Measurements from ENCODE around the gene NAA35. TPM values are rescaled to one million over a fixed set of nuclear protein-coding genes. Genes with fewer than 3 reads are reported as not detected.

Gene NAA35
- total RNA-seq, 1 donor from 2014 or later = 16.4 TPM

DNA sequence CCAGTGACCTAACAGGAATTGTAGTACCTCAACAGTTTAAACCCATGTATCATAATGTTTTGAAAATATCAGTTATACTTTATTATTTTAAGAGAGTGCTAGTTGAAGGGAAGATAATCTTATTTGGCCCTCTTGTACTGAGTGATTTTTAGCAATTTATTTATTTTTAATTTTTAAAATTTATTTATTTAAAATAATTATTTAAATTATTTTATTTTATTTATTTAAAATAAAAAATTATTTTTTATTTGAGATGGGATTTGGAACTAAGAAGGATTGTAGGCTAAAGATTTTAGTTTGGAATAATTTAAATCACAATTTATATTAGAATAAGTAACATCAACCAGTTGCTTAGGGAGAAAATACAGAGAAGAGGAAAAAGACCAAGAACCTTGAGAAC is 54.2 kb downstream of the NAA35 start:
- ATAC-seq (no peak), DNase-seq (ENCODE audit: missing footprints) (no peak)
- intact Hi-C loops (cut with DNase I) = no loop called here

DNA sequence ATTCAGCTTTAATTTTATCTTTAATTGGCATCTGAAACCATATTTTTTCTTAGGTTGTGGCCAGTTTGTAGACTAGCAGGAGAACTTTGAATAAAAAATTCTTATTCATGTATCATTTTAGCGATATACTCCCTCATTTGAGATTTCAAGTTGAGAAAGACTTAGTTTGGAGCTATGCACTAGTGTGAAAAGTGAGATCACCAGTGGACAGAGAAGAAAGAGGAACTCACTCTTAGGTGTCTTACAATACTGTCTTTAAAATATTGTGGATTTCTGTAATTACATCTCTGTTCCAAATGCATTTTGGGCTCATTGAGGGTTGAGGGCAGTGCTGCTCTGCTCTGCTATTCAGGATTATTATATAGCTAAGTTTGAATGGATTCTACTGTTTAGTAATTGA is 54.7 kb downstream of the NAA35 start:
- ATAC-seq (no peak), DNase-seq (ENCODE audit: missing footprints) (no peak)
- intact Hi-C loops (cut with DNase I) = no loop called here

DNA sequence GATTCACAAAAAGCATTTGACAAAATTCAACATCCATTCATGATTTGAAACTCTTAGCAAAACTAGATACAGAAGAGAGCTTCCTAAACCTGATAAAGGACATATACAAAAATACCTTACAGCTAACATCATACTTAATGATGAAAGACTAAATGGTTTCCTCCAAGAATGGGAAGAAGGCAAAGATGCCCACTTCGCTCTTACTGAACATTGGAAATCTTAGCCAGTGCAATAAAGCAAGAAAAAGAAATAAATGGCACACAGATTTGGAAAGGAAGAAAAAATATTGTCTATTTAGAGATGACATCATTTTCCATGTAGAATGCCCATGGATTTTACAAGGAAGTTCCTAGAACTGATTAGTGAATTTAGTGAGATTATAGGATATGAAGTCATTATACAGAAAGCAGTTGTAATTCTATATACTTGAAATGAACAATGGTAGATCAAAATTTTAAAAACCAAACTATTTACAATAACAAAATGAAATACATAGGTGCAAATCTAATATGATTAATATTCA is 64.4 kb downstream of the NAA35 start:
- DNase-seq (ENCODE audit: missing footprints) (no peak), ATAC-seq (no peak)
- intact Hi-C loops (cut with DNase I) = no loop called here

DNA sequence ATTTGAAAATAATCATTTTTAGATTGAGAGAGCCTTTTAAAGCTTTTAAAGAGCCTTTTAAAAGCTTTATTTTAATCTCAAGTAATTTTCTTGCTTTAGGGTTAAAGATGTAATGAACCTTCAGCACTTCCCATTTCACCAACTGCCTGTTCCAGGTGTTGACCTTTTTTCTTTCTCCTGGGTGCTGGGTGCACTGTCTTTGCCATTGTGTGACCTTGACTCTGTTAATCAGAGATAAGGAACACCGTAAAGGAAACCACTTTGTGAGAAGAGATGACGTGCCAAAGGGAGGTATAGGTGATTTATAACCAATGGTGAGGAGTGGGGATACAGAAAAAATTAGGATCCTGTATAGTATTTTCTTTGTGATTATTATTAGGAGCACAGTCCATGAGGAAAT is 68.2 kb downstream of the NAA35 start:
- ATAC-seq = no peak
- DNase-seq (ENCODE audit: missing footprints) = no peak
- intact Hi-C loops (cut with DNase I) = no loop called here

DNA sequence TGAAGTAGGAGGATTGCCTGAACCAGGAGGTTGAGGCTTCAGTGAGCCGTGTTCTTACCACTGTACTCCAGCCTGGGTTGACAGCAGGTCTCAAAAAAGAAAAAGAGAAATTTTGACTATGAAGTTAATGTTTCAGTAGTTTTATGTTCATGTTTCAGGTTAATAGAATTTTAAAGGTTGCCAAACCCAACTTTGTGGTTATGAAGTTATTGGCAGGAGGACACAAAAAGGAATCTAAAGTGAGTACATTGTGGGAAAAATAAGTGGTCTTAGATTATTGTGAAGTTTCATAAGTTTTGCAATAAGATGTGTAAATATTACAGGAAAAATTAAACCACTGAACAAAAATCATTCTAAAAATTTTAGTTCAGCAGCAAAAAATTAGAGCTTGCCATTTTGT is 79.8 kb downstream of the NAA35 start:
- no peak for DNase-seq (ENCODE audit: missing footprints)
- intact Hi-C loops (cut with DNase I) = no loop called here
- no peak for ATAC-seq

DNA sequence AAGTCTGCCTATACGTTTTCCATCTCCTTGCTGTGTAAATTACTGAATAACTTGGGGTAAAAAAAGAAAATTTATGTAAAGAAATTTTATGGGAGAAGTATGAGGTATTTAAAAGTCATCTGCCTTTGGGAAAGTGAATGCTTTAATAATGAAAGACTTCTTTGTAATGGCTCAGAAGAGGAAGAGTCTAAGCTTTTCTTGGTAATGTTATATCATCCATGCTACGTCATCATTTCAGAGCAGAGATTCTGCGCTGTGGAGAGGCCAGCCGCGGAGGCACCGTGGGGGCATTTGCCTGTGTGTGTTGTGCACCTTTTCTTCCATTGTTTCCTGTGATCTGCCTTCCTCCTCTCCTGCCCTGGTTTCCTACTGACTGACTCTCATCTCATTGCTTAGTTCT is 80.2 kb downstream of the NAA35 start:
- intact Hi-C loops (cut with DNase I) = no loop called here
- ATAC-seq = no peak
- no peak for DNase-seq (ENCODE audit: missing footprints)

DNA sequence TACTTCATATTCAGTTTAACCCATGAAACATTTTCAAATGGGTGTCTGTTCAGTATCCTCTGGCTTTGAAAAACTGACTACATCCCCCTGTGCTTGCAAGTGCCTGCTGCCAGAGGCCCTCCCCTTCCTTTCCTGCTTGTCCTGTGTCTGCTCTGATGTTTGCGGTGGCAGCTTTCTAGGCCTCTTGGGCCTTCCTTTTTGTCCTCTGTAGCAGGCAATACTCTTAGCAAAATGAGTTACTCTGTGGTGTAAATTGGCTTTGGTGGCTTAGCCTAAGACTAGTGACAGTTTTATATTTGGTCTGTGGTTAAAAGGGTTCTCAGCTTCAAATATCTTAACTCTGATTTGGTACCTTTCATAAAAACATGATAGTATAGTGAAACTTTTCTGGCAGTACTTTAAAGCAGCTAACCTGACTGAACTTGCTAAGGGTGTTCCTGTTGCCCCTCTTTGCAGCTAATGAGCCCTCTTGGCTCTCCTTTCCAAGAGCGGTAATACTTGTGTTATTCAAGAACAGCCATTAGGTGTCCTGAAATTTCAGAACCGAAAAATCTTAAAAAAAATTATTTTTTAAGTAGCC is 81.8 kb downstream of the NAA35 start:
- ATAC-seq (no peak), DNase-seq (ENCODE audit: missing footprints) (no peak)
- intact Hi-C loops (cut with DNase I) = no loop called here

DNA sequence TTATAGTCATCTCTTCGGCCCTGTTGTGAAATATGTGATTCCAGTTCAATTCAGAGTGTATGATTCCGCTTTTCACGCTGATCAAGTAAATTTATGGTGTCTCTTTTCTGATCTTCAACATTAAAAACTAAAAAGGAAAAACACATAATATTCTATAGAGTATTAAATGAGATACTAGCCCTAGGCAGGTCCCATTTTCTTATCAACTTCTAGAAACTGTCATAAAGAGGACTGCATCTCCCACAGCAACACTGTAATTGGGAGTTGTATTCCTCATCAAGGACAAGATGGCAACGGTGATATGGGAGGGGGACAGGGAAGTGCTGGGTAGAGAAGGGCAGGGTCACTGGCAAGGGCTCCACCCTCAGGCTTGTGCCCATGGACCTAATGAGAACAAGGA is 86.8 kb downstream of the NAA35 start:
- DNase-seq (ENCODE audit: missing footprints) = no peak
- no peak for ATAC-seq
- intact Hi-C loops (cut with DNase I) = no loop called here

DNA sequence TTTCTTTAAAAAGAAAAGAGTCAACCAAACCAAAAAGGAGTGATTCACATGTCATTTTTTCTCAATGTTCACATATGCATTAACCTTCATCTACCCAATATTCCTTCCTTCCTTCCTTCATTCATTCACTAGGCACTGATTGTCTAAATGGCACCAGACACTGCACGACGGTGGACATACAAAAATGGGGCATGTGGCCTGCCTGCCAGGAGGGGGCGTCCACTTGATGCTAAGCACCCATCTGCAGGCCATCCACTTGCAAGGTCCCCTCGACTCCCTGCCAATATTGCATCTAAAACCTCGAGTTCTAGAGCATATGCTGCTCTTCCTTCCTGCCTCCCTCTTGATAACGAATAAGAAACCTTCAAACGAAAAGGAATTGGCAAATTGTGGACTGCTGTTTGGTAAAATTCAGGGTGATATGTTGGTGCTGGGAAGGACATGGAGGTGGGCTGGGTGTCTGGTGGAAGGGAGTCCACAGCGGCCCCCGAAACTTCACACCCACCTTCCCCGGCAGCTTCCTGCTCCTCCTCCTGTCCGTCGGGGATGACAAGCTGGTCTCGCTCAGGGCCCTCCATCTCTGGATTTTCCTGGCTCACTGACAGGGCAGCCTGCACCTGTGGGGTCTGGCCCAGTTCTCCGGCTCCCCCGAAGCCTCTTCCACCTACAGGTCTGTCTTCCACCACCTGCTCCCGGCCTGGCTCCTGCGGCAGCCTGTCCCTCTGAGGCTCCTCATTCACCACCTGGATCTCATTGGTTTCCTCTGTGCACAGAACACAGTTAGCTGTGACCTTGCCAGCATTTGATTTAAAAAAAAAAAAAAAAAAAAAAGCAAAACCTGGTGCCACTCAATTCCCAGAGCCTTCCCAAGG is 94.2 kb downstream of the NAA35 start:
- intact Hi-C loops (cut with DNase I) = no loop called here
- no peak for DNase-seq (ENCODE audit: missing footprints)
- ATAC-seq = no peak

DNA sequence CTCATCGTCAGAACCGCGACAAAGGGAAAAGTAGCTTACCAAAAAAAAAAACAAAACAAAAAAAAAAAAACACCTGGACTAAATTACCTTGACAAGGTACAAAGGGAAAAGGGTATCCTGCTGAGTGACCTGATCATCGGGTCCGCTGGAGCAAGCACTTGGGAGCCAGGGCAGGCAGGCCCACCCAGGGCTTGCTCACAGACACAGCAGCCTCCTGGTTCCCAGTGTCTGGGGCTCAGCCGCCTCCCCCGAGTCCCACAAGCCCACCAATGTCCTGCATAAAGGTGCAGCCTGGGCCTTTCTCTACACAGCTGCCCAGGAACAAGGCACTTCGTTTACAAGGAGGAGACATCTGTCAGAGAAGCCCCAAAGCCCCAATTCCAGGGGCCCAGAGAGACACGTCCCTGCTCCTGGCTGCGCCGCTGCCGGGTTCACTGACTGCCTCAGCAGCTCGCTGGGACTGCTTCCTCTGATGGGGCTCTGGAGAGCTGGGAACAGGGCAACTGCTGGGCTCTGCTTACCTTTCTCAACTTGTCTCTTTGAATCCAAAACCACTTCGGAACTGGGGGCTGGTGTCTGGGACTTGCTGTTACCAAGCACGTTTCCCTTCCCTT is 95.0 kb downstream of the NAA35 start:
- intact Hi-C loops (cut with DNase I) = no loop called here
- ATAC-seq = no peak
- no peak for DNase-seq (ENCODE audit: missing footprints)

DNA sequence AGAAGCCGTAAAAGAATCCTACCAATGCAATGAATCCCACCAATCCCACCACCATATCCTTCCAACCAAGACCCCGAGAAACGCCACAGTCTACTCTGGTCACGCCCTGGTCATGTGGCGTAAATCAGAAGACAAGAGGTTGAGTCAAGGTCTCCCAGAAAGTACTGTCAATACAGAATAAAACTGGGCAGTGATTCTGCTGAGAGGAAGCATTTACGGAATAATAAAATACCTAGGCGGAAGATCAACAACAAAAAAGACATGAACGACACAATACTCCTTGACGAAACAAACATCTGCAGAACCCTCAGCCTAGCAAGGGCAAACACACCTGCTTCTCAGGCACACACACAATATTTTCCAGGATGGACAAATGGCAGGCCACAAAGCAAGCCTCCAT is 95.6 kb downstream of the NAA35 start:
- ATAC-seq = no peak
- no peak for DNase-seq (ENCODE audit: missing footprints)
- intact Hi-C loops (cut with DNase I) = no loop called here

DNA sequence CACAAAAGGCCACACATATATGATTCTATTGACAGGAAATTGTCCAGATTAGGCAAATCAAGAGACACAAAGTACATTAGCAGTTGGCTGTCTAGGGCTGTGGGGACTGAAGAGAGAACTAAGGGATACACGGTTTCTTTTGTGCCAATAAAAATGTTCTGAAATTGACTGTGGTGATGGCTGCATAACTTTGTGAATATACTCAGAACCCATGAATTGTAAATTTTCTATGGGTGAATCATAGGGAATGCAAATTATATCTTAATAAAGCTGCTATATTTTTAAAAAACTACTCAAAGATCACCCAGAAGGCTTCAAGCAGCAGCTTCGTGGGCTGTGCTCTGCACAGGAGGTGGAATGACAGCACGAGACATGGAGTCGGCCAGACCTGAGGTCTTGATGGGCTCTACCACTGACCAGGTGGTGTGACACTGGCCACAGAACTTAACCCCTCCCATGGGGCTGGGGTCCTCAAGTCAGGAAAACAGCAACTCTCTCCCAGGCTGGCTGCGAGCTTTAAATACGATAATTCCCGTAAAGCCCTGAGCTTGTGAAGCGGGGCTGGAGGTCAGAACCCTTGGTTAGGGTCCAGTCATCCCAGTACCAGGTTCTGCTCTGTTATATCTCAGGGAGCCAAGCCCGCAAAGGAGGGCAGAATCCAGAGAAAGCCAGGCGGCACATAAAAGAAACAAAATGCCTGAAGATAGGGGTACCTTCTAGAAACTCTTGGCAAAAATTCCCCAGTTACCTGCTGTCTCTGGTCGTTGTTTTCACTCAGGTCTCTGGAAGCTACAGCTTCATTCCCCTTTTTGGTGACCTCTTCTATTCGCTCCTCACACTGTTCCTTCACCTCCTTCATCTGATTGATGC is 99.3 kb downstream of the NAA35 start:
- ATAC-seq (no peak), DNase-seq (ENCODE audit: missing footprints) (no peak)
- intact Hi-C loops (cut with DNase I) = no loop called here

DNA sequence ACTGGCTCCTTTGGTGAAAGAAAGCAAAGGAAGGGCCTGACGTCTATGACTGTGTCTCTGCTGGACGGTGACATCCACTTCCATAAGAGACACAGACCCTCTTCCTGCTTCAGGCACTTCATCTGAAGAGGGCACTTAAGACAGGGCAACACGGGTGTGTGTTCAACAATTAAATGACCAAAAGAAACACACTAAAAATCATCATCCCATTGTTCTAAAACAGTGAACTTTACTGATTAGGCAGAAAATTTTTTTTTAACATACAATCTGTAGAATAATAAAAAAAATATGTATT is 99.9 kb downstream of the NAA35 start:
- DNase-seq (ENCODE audit: missing footprints) = no peak
- intact Hi-C loops (cut with DNase I) = no loop called here
- ATAC-seq = no peak

DNA sequence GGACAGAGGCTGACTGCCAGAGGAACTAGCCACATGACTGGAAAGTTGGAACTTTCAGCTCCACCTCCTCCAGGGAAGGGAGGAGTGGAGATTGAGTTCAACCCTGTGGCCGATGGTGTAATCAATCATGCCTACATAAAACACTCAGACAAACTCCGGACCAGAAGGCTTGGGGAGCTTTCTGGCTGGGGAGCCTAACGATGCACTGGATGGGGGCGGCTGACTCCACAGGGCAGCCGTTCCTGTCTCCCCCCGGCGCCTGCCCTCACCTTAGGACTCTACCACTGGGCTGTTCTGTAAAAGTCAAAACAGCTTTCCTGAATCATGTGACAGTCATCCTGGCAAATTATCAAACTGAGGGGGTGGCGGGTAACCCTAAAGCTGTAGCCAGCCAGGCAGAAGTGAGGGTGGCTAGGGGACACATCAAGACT is 100.4 kb downstream of the NAA35 start:
- DNase-seq (ENCODE audit: missing footprints) (no peak), ATAC-seq (no peak)
- intact Hi-C loops (cut with DNase I) = no loop called here

DNA sequence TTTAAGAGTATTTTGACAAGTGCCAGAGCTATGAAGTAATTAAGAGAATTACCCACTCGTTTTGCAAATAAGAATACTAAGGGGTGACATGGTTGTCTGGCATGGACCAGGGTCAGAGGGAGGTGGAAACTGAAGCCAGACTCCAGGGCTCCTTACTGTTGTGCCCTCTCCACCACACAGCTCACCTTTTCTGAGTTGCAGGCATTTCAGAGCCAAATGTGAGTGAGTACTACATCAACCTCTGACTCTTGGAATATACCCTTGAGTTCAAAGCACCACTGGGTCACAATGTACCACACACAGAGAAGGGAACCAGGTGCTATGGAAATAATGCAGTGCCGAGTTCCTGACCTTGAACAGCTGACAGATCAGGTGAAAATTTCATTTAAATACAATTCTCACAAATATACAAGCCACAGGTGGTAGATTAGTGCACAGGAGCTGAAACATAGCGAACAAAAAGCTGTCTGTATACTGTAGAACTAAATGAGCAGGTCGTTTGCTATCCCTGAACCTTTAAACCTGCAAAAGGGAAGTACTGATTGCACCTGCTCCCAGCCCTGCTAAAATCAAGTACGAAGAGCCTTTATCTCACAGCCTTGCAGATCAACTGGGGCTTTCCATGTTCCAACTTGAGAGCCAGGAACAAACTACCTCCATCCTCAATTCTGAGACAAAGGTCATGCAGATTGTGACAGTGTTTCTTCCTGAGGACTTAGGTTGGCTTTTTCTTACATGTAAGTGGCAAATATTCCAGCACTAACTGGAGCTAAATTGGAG is 101.4 kb downstream of the NAA35 start:
- ATAC-seq = no peak
- intact Hi-C loops (cut with DNase I) = no loop called here

DNA sequence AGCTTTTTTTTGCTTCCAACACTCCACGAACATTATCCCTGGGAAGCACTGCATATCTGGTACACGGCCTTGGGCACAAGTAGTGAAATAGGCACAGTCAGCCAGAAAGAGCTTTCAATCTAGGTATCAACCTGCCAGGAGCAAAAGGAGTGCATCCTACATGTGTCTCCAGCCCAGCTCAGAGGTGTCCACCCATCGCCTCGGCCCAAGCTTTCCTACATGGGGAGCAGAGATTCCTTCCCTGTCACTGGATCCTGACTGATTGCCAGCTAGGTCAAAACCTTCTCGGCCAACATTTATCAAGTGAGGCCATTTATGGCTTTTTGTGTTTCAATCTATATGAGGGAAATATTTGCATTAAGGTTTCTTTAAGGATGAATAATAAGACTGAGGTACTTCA is 102.6 kb downstream of the NAA35 start:
- intact Hi-C loops (cut with DNase I) = no loop called here
- no peak for ATAC-seq
- DNase-seq (ENCODE audit: missing footprints) = no peak

More for the DNA sequence above, 101.4 kb downstream of the NAA35 start:
- DNase-seq (ENCODE audit: missing footprints) = no peak

DNA sequence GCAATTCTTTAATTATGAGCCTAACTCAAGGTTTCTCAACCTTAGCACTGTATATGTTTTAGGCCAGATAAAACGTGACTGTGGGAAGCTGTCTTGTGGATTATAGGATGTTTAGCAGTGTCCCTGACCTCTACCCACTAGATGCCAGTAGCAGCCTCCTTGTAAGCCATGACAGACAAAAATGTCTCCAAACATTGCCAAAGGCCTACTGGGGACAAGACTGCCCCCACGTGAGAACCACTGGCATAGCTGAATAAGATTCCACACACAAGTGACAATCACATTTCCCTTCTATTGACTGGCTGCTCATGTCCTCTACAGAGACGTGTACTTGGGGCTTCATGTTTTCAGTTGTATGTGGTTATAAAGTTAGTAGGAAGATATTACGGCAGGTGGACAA is 103.1 kb downstream of the NAA35 start:
- intact Hi-C loops (cut with DNase I) = no loop called here
- DNase-seq (ENCODE audit: missing footprints) (no peak), ATAC-seq (no peak)

DNA sequence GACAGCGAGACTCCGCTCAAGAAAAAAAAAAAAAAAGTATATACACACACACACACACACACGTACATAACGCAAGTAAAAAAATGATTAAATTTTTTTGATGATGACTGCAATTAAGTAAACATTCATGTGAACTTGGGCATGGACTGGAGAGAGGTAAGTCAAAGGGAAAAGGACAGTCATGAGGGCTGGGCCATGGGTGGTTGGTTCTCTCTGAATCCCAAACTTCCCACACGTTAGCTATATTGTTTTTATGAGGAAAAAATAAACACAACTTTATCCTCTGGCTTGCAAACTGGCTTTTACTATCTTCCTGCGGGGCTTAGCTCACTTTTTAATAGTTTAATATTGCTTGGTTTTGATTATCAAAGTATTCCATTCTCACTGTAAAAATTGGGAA is 104.7 kb downstream of the NAA35 start:
- ATAC-seq (no peak), DNase-seq (ENCODE audit: missing footprints) (no peak)
- intact Hi-C loops (cut with DNase I) = no loop called here
